ENCODE results near the gene HNF1B. TPM values are rescaled to one million over a fixed set of nuclear protein-coding genes. Genes with fewer than 3 reads are reported as not detected.

The HNF1B gene
- total RNA-seq, 1 experiment from 2014 or later: 2.0 TPM

- H2AFZ ChIP-seq (ENCODE audit: low read length): no peak overlapping the region
- H3K4me1 ChIP-seq (ENCODE audit: insufficient read depth, low read length): no peaks in the 10 kb centered on the region
- peak; percentile 66 for ATAC-seq
- no peaks in the 10 kb centered on the region for H3K27me3 ChIP-seq (ENCODE audit: low read length)
- H3K4me2 ChIP-seq (ENCODE audit: low read length): no peak overlapping the region
- peak; percentile 75 for DNase-seq
- H3K9me2 ChIP-seq (replicated peaks; ENCODE audit: low read length): no peaks in the 10 kb centered on the region
- BruUV-seq (replicated peaks): no TSS peak
- intact Hi-C loops (cut with micrococcal nuclease): loop anchor here (1.0 to 5.0 kb wide), 3 partner anchors 54 to 121 kb away; no protein-coding TSS in a partner anchor
- ChIA-PET POLR2A (ENCODE audit: unreplicated experiment) (no interaction called here), CTCF (interaction anchor here (0.6 to 2.2 kb wide), 4 partner anchors 25 to 123 kb away, joined by 3 to 6 read pairs (median 4); partner anchors contain the start of gene HNF1B)
- no peak overlapping the region for H3K27ac ChIP-seq (ENCODE audit: low read length)
- H3K36me3 ChIP-seq (ENCODE audit: low read depth, low read length): no peaks in the 10 kb centered on the region
- no peaks in the 10 kb centered on the region for H4K20me1 ChIP-seq (ENCODE audit: low read length)
- H3K4me3 ChIP-seq (ENCODE audit: low read length): no peak overlapping the region
- no peaks in the 10 kb centered on the region for H3F3A ChIP-seq (ENCODE audit: low read length, unreplicated experiment)
- no peaks in the 10 kb centered on the region for H3K9me3 ChIP-seq (ENCODE audit: low read length)
- no peak for TF ChIP-seq EZH2phosphoT487 (IDR thresholded peaks at IDR 0.05; ENCODE audit: borderline replicate concordance, low read length)
- TF ChIP-seq CTCF (conservative IDR thresholded peaks at IDR 0.05; ENCODE audit: low read depth, low read length): peak; percentile 74
- no peak overlapping the region for H3K9ac ChIP-seq (ENCODE audit: low read length)
- H3K79me2 ChIP-seq (ENCODE audit: low read length): no peaks in the 10 kb centered on the region
Measured at GRCh38 chr17:37770631-37771518, 26.0 kb upstream of the HNF1B start.

GRCh38 chr17:37769050-37769449 is 24.2 kb upstream of the HNF1B start:
- no peak overlapping the region for H3K4me3 ChIP-seq (ENCODE audit: low read length)
- H4K20me1 ChIP-seq (ENCODE audit: low read length): no peaks in the 10 kb centered on the region
- ChIA-PET POLR2A (ENCODE audit: unreplicated experiment) (no interaction called here), CTCF (no interaction called here)
- H3F3A ChIP-seq (ENCODE audit: low read length, unreplicated experiment): no peaks in the 10 kb centered on the region
- intact Hi-C loops (cut with micrococcal nuclease): no loop called here
- TF ChIP-seq EZH2phosphoT487 (IDR thresholded peaks at IDR 0.05; ENCODE audit: borderline replicate concordance, low read length) (no peak), EZH2 (IDR thresholded peaks at IDR 0.05; ENCODE audit: low read length, unreplicated experiment) (no peak), CTCF (conservative IDR thresholded peaks at IDR 0.05; ENCODE audit: low read depth, low read length) (no peak)
- H3K9me3 ChIP-seq (ENCODE audit: low read length): no peaks in the 10 kb centered on the region
- BruUV-seq (replicated peaks): no TSS peak
- H2AFZ ChIP-seq (ENCODE audit: low read length): no peak overlapping the region
- no peak for ATAC-seq
- H3K4me1 ChIP-seq (ENCODE audit: insufficient read depth, low read length): no peaks in the 10 kb centered on the region
- H3K36me3 ChIP-seq (ENCODE audit: low read depth, low read length): no peaks in the 10 kb centered on the region
- H3K79me2 ChIP-seq (ENCODE audit: low read length): no peaks in the 10 kb centered on the region
- no peak overlapping the region for H3K4me2 ChIP-seq (ENCODE audit: low read length)
- no peaks in the 10 kb centered on the region for H3K9me2 ChIP-seq (replicated peaks; ENCODE audit: low read length)
- peaks cover 4% of the 10 kb centered on the region; the same call in 1 of the 2 replicates for H3K27me3 ChIP-seq (ENCODE audit: low read length)
- H3K9ac ChIP-seq (ENCODE audit: low read length): no peak overlapping the region
- DNase-seq: no peak
- no peak overlapping the region for H3K27ac ChIP-seq (ENCODE audit: low read length)

- Histone ChIP-seq H3K4me3 (ENCODE audit: low read length) (no peak overlapping the region), H3K4me2 (ENCODE audit: low read length) (no peak overlapping the region), H3K36me3 (ENCODE audit: low read depth, low read length) (no peaks in the 10 kb centered on the region), H3K79me2 (ENCODE audit: low read length) (no peaks in the 10 kb centered on the region), H3K27ac (ENCODE audit: low read length) (no peak overlapping the region), H3K9ac (ENCODE audit: low read length) (no peak overlapping the region), H3K9me2 (replicated peaks; ENCODE audit: low read length) (no peaks in the 10 kb centered on the region), H2AFZ (ENCODE audit: low read length) (no peak overlapping the region), H3F3A (ENCODE audit: low read length, unreplicated experiment) (no peaks in the 10 kb centered on the region), H3K9me3 (ENCODE audit: low read length) (no peaks in the 10 kb centered on the region), H4K20me1 (ENCODE audit: low read length) (no peaks in the 10 kb centered on the region), H3K4me1 (ENCODE audit: insufficient read depth, low read length) (no peaks in the 10 kb centered on the region), H3K27me3 (ENCODE audit: low read length) (peaks cover 6% of the 10 kb centered on the region; the same call in 1 of the 2 replicates)
- ChIA-PET CTCF (no interaction called here), POLR2A (ENCODE audit: unreplicated experiment) (no interaction called here)
- DNase-seq (no peak), ATAC-seq (no peak)
- TF ChIP-seq EZH2phosphoT487 (IDR thresholded peaks at IDR 0.05; ENCODE audit: borderline replicate concordance, low read length) (no peak), CTCF (conservative IDR thresholded peaks at IDR 0.05; ENCODE audit: low read depth, low read length) (no peak), EZH2 (IDR thresholded peaks at IDR 0.05; ENCODE audit: low read length, unreplicated experiment) (no peak)
- BruUV-seq (replicated peaks): no TSS peak
- intact Hi-C loops (cut with micrococcal nuclease): no loop called here
Measured at GRCh38 chr17:37768438-37768837, 23.6 kb upstream of the HNF1B start.

All from PC-3 (cell line).